Parathyroid adenoma (tissue), 2 donors: Measurements from ENCODE around the gene SPG7.

Source experiments
- H2AFZ ChIP-seq: fragments of 300-600 bp; sonication (generic); one replicate; pipeline ENCODE4 v1.7.0; 2017; ENCODE audit warnings: antibody characterized with exemption, mild to moderate bottlenecking
- H3K27ac ChIP-seq: fragments of 300-600 bp; sonication (generic); one replicate; pipeline ENCODE4 v1.7.0; 2017
- H3K27me3 ChIP-seq: fragments of 300-600 bp; sonication (generic); one replicate; pipeline ENCODE4 v1.7.0; 2017; ENCODE audit warnings: low read length; ENCODE audit not compliant: control insufficient read depth, insufficient read depth
- H3K36me3 ChIP-seq: fragments of 300-600 bp; sonication (generic); one replicate; pipeline ENCODE4 v1.7.0; 2017; ENCODE audit warnings: low read length; ENCODE audit not compliant: control insufficient read depth, insufficient read depth
- H3K4me1 ChIP-seq: fragments of 300-600 bp; sonication (generic); one replicate; pipeline ENCODE4 v1.7.0; 2017; ENCODE audit warnings: control low read depth
- H3K4me2 ChIP-seq: fragments of 300-600 bp; sonication (generic); one replicate; pipeline ENCODE4 v1.7.0; 2017; ENCODE audit warnings: low read length
- H3K4me3 ChIP-seq: fragments of 300-600 bp; sonication (generic); one replicate; pipeline ENCODE4 v1.7.0; 2017; ENCODE audit warnings: low read depth, low read length
- H3K79me2 ChIP-seq: fragments of 300-600 bp; sonication (generic); one replicate; pipeline ENCODE4 v1.7.0; 2017; ENCODE audit warnings: control low read depth
- H3K9ac ChIP-seq: fragments of 300-600 bp; sonication (generic); one replicate; pipeline ENCODE4 v1.7.0; 2017; ENCODE audit warnings: mild to moderate bottlenecking
- H3K9me3 ChIP-seq: fragments of 300-600 bp; sonication (generic); one replicate; pipeline ENCODE4 v1.7.0; 2017; ENCODE audit warnings: low read length; ENCODE audit not compliant: control insufficient read depth
- TF ChIP-seq, protein P1 (sequence below): fragments of 300-600 bp; sonication (generic); IDR thresholded peaks from one replicate; pipeline ENCODE4 v1.7.0; 2017; ENCODE audit warnings: antibody characterized with exemption, mild to moderate bottlenecking
- donor health status: primary hyperparathyroidism.

Gene SPG7

DNA sequence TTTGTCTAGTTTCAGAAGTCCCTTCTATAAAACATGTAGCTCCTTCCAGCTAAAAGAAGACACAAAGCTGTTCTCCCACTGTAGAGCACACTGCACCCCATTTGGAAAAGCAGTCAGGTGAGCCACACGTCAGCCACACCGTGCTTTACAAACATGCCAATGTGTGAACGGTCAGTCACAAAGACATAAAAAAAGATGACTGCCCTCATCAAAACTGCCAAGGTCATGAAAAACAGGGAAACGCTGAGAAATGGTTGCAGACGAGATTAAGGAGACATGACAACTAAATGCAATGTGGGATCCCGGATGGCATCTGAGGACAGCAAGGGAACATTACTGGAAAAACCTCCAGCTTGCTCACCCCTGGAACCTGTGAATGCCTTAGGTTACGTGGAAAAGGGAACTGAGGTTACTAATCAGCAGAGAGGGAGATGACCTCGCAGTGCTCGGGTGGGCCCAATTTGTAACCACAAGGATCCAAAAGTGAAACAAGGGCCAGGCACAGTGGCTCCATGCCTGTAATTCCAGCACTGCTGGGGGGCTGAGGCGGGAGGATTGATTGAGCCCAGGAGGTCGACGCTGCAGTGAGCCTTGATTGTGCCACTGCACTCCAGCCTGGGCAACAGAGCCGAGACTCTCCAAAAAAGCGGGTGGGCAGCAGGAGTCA lies 25.9 kb upstream of the SPG7 start:
- peaks cover 80% of the 10 kb centered on the region for H3K79me2 ChIP-seq
- no peak overlapping the region for H2AFZ ChIP-seq
- H3K4me3 ChIP-seq = no peak overlapping the region
- H3K36me3 ChIP-seq = no peaks in the 10 kb centered on the region
- H3K9me3 ChIP-seq = no peaks in the 10 kb centered on the region
- H3K9ac ChIP-seq = no peak overlapping the region
- TF ChIP-seq, protein P1, sequence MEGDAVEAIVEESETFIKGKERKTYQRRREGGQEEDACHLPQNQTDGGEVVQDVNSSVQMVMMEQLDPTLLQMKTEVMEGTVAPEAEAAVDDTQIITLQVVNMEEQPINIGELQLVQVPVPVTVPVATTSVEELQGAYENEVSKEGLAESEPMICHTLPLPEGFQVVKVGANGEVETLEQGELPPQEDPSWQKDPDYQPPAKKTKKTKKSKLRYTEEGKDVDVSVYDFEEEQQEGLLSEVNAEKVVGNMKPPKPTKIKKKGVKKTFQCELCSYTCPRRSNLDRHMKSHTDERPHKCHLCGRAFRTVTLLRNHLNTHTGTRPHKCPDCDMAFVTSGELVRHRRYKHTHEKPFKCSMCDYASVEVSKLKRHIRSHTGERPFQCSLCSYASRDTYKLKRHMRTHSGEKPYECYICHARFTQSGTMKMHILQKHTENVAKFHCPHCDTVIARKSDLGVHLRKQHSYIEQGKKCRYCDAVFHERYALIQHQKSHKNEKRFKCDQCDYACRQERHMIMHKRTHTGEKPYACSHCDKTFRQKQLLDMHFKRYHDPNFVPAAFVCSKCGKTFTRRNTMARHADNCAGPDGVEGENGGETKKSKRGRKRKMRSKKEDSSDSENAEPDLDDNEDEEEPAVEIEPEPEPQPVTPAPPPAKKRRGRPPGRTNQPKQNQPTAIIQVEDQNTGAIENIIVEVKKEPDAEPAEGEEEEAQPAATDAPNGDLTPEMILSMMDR = no peak
- H3K27ac ChIP-seq = peak overlapping the region; percentile 10
- H3K4me2 ChIP-seq = no peak overlapping the region
- H3K27me3 ChIP-seq = no peaks in the 10 kb centered on the region
- H3K4me1 ChIP-seq = peaks cover 17% of the 10 kb centered on the region

DNA sequence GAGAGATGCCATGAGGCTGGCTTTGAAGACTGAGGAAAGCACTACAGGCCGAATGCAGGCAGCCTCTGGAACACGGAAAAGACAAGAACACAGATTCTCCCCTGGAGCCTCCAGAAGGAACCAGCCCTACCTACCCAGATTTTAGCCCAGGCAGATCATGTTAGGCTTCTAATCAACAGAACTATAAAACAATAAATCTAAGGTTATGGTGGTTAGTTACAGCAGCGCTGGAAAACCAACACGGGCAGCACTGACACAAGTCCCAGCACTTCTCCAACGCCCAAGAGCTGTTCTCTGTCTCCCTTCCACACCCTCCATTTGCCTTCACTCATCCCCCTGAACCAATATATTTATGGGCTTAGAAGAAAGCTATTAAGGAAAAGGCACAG lies 25.4 kb upstream of the SPG7 start:
- no peak overlapping the region for H3K4me3 ChIP-seq
- TF ChIP-seq, protein P1 = no peak
- no peaks in the 10 kb centered on the region for H3K36me3 ChIP-seq
- H3K79me2 ChIP-seq = peaks cover 78% of the 10 kb centered on the region
- no peaks in the 10 kb centered on the region for H3K9me3 ChIP-seq
- H2AFZ ChIP-seq = no peak overlapping the region
- no peak overlapping the region for H3K4me2 ChIP-seq
- H3K27me3 ChIP-seq = no peaks in the 10 kb centered on the region
- no peak overlapping the region for H3K9ac ChIP-seq
- peak overlapping the region; percentile 10 for H3K27ac ChIP-seq
- H3K4me1 ChIP-seq = peaks cover 17% of the 10 kb centered on the region

DNA sequence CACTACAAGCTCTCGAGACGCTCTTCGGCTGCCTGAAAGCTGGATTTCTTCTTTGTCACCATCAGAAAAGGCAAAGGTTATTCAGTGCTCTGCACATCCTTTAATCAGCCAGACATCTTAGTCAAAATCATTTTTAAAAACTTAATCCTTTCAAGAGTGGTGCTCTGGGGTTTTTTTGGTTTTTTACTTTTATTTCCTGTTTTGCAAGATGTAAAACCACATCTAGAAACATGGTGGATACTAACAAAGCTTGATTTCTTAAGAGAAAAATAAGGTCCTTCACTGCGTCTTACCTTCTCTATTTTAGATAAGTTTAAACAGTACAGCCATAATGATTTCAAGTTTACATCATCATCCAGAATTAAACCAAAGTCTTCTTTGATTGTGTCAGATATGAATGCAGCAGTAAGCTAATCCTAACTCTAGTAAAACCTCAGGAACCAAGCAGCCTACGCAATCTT lies 24.1 kb upstream of the SPG7 start:
- no peak overlapping the region for H3K4me2 ChIP-seq
- no peak overlapping the region for H3K4me3 ChIP-seq
- H3K79me2 ChIP-seq = peaks cover 74% of the 10 kb centered on the region
- peaks cover 17% of the 10 kb centered on the region for H3K4me1 ChIP-seq
- H3K27ac ChIP-seq = no peak overlapping the region
- no peak overlapping the region for H3K9ac ChIP-seq
- H3K9me3 ChIP-seq = no peaks in the 10 kb centered on the region
- TF ChIP-seq, protein P1 = no peak
- no peaks in the 10 kb centered on the region for H3K36me3 ChIP-seq
- H2AFZ ChIP-seq = no peak overlapping the region
- no peaks in the 10 kb centered on the region for H3K27me3 ChIP-seq

DNA sequence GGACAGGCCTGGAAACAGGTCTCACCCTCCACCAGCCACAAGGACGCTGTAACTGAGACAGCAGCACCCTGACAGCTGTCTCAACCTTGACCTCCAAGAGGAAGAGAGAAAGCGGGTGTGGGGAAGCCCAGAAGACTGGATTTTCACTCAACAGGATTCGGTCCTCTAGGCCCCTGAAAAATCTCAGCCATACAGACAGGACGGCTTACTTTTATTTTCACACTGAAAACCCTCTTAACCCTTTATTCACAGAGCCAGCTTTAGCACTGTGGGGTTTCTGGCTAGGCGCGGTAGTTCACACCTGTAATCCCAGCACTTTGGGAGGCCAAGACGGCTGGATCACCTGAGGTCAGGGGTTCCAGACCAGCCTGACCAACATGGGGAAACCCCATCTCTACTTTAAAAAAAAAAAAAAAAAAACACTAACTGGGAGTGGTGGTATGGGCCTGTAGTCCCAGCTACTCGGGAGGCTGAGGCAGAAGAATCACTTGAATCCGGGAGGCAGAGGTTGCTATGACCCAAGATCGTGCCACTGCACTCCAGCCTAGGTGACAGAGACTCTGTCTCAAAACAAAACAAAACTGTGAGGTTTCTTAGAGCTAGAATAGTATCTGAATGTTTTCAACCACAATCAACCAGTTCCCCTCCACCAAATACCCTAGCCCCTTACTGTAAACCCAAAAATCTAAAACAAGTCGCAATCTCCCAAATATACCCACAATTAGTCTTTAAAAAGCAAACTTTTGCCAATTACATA lies 23.1 kb upstream of the SPG7 start:
- TF ChIP-seq, protein P1 = no peak
- Histone ChIP-seq H3K9me3 (no peaks in the 10 kb centered on the region), H3K4me1 (peaks cover 17% of the 10 kb centered on the region), H3K36me3 (no peaks in the 10 kb centered on the region), H3K27ac (no peak overlapping the region), H3K79me2 (peaks cover 66% of the 10 kb centered on the region), H3K4me2 (no peak overlapping the region), H3K9ac (no peak overlapping the region), H2AFZ (no peak overlapping the region), H3K4me3 (no peak overlapping the region), H3K27me3 (no peaks in the 10 kb centered on the region)
